ENCODE results near the gene ZNF770.

ZNF770 gene, protein sequence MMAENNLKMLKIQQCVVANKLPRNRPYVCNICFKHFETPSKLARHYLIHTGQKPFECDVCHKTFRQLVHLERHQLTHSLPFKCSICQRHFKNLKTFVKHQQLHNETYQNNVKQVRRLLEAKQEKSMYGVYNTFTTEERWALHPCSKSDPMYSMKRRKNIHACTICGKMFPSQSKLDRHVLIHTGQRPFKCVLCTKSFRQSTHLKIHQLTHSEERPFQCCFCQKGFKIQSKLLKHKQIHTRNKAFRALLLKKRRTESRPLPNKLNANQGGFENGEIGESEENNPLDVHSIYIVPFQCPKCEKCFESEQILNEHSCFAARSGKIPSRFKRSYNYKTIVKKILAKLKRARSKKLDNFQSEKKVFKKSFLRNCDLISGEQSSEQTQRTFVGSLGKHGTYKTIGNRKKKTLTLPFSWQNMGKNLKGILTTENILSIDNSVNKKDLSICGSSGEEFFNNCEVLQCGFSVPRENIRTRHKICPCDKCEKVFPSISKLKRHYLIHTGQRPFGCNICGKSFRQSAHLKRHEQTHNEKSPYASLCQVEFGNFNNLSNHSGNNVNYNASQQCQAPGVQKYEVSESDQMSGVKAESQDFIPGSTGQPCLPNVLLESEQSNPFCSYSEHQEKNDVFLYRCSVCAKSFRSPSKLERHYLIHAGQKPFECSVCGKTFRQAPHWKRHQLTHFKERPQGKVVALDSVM

DNA sequence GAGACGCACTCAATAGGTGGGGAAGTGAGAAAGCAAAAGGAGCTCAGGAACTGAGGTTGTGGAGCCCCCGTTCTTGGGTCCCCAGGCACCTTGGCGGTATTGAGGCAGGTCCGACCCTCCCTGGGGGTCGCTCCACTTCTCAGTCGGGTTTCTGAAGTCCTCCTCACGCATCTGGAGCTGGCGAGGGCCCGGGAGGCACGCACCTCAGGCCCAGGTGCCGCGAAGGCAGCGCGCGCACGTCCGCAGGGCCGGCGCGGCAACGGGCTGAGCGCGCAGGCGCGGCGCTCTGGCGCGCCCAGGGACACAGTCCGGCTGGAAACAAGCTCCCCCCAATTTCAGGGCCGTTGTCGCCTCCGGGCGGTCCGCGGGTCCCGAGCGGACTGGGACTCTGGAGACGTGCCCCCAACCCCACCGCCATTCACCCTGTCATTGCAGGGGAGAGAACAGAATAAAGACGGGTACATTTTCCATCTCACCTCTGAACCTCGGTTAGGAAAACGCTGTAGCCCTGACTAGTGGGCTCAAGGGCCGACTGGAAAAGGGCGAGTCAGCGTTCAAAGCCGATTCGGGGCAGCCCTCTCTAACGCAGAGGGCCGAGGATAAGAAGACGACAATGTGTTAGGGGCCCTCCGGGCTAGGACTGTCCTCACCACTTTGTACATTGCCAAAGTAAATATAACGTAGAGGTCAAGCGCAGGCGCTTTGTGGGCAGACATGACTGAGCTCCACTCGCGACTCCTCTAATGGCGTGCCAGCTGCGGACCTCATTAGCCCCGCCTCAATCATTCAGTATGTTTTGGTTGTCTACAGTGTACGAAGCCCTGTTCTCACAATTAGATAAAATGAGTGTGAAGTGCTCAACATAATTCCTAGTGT lies at the start of gene ZNF770:
TSS of gene ZNF770 (minus strand) at position 261 of the 876 bp plus-strand sequence. CDS start 4,853 bp downstream, outside the sequence.
- peak within 1 kb of the TSS; percentile 95 for H3K4me3 Mint-ChIP-seq
- H3K36me3 Mint-ChIP-seq (ENCODE audit: low read depth): peaks cover 6% of the 10 kb centered on the region
- peaks cover 3% of the 10 kb centered on the region for H3K9me3 Mint-ChIP-seq
- no peaks in the 10 kb centered on the region for H3K27me3 Mint-ChIP-seq (ENCODE audit: low read depth)
- H3K4me1 Mint-ChIP-seq (ENCODE audit: low read depth): peaks cover 43% of the 10 kb centered on the region
- H3K27ac Mint-ChIP-seq: peak within 1 kb of the TSS; percentile 98

DNA sequence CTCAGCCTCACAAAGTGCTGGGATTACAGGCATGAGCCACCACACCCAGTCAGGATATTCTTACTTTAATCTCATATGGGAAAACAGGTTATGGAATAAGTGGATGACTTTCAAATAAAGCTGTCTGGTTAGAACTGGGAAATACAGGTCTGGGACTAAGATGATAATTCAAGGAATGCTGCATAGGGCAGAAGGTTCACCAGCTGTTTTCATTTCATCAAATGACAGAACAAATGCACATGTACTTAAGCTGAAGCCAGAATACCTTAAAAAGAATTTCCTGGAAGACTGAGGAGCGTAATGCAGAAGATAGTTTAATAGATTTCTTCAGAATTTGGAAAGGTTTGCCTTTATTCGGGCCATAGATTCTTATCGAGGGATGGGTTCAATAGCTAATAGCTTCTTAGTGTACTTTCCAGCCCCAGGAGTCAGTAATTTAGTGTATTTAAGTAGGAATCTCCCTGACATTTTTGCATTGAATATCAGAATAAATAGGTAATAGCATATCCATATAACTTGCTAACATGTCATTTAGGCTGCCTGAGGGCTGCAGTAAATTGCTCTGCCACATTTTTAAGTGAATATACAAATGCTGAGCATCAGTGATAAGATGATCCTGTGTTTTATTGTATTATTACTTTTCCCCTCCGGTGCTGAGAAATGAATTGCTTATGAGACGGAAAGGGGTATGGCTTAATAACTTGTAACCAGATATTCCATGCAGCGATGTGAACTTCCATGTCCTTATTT lies 40.3 kb upstream of the ZNF770 start:
- Mint-ChIP-seq H3K27ac (no peak overlapping the region), H3K4me1 (ENCODE audit: low read depth) (no peaks in the 10 kb centered on the region), H3K9me3 (no peaks in the 10 kb centered on the region), H3K4me3 (no peak overlapping the region), H3K36me3 (ENCODE audit: low read depth) (no peaks in the 10 kb centered on the region), H3K27me3 (ENCODE audit: low read depth) (peaks cover 2% of the 10 kb centered on the region)

DNA sequence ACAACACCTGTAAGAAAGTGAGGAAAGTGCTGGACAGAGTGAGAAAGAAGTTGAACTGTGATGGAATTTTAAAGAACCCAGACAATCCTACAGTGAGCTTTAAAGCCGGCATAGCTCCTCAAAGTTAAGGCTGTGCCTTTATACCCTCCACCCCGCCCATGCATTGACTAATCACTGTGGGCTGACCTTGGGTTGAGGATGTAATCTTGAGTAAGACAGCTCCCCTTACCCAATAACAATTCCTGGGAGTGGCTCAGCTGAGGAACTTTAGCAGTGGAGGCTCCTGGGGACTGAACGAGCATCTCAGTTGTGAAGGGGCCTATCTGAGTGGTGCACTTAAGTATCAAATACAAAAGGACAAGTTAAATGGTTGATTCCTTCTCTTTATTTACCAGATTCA lies 35.7 kb upstream of the ZNF770 start:
- Mint-ChIP-seq H3K27ac (no peak overlapping the region), H3K27me3 (ENCODE audit: low read depth) (peaks cover 6% of the 10 kb centered on the region), H3K9me3 (no peaks in the 10 kb centered on the region), H3K36me3 (ENCODE audit: low read depth) (no peaks in the 10 kb centered on the region), H3K4me3 (no peak overlapping the region), H3K4me1 (ENCODE audit: low read depth) (peaks cover 3% of the 10 kb centered on the region)

DNA sequence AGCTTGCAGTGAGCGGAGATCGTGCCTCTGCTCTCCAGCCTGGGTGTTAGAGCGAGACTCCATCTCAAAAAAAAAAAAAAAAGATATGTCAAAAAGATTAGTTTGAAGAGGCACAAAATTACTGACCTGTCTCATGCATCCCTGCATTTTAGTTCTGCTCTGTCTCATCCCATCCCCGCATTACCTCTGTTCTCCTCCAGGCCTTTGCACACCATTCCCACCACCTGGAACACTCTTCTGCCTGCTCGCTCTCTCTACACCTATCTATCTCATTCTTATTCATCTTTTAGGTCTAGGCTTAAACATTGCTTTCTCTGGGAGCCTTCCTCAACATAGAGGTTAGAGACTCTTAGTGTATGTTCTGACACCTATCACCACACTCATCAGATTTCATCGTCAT lies 32.9 kb upstream of the ZNF770 start:
- Mint-ChIP-seq H3K4me3 (no peak overlapping the region), H3K36me3 (ENCODE audit: low read depth) (no peaks in the 10 kb centered on the region), H3K9me3 (no peaks in the 10 kb centered on the region), H3K27ac (no peak overlapping the region), H3K27me3 (ENCODE audit: low read depth) (peaks cover 6% of the 10 kb centered on the region), H3K4me1 (ENCODE audit: low read depth) (peaks cover 3% of the 10 kb centered on the region)

DNA sequence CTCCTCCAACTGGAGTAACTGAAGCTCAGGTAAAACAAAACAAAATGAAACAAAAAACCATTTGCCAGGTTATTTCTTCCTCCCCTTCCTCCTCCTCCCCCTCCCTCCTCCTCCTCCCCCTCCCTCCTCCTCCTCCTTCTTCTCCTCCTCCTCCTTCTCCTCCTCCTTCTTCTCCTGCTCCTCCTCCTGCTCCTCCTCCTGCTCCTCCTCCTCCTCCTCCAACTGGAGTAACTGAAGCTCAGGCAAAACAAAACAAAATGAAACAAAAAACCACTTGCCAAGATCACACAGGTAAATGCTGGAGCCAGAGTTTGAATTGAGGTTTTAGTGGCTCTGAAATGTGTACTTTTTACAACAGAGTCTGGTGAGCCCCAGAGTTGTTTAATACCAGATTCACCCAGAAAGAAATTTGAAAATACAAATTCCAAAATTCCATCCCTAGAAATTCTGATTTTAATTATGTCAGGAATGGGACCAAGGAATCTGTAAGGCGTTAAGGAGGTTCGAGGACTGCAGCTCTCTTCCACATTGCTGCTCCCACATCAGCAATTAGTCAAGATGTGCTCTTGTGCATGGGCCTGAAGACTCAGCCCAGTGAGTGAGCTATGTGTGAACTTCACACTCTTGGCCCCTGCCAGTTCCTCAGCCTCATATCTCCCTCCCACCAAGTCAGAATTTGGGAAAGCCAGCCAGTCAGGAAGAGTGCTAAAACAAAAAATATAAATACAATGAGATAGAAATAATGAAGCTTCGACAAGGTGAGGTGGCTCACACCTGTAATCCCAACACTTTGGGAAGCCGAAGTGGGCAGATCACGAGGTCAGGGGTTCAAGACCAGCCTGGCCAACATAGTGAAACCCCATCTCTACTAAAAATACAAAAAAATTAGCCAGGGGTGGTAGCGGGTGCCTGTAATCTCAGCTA lies 31.6 kb upstream of the ZNF770 start:
- peaks cover 10% of the 10 kb centered on the region for H3K27me3 Mint-ChIP-seq (ENCODE audit: low read depth)
- H3K27ac Mint-ChIP-seq: no peak overlapping the region
- peaks cover 3% of the 10 kb centered on the region for H3K4me1 Mint-ChIP-seq (ENCODE audit: low read depth)
- peak overlapping the region; percentile 21 for H3K4me3 Mint-ChIP-seq
- no peaks in the 10 kb centered on the region for H3K9me3 Mint-ChIP-seq
- no peaks in the 10 kb centered on the region for H3K36me3 Mint-ChIP-seq (ENCODE audit: low read depth)

DNA sequence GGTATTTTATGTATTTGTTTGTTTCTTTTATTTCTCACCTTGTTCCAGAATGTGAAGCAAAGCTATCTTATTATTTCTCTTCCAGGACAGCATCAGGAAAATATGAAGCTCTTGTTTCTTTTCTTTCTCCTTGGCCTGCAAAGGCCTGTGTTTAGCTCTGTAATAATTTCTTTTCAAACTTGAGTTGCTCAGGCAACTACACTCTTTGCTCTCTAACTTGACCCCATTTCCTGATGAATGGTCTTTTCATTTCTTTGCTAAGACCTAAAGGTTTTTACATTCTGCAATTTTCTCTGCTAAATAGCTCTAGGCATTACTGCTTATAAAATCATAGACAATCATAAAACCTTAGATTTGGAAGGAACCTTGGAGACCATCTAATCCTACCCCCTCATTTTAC lies 26.2 kb upstream of the ZNF770 start:
- no peak overlapping the region for H3K27ac Mint-ChIP-seq
- H3K9me3 Mint-ChIP-seq: no peaks in the 10 kb centered on the region
- H3K27me3 Mint-ChIP-seq (ENCODE audit: low read depth): peaks cover 4% of the 10 kb centered on the region
- no peaks in the 10 kb centered on the region for H3K36me3 Mint-ChIP-seq (ENCODE audit: low read depth)
- no peak overlapping the region for H3K4me3 Mint-ChIP-seq
- no peaks in the 10 kb centered on the region for H3K4me1 Mint-ChIP-seq (ENCODE audit: low read depth)

DNA sequence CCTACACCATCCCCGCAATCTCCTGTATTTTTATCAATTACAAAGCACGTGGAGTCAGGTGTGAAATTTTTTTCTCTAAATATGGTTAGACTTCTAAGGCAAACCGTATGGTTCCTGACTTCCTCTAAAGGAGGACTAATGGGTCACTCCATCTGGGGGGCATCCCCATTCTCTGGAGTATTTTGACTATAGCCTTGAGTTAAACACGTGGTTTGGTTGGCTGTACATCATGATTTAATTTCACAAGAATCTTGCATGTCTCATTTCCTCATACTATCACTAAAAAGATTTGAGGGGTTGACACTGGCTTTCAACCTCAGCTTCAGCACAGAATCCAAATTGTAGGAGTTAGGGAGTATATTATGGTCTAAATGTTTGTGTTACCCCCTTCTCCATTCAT lies 25.3 kb upstream of the ZNF770 start:
- H3K9me3 Mint-ChIP-seq: no peaks in the 10 kb centered on the region
- H3K27ac Mint-ChIP-seq: no peak overlapping the region

DNA sequence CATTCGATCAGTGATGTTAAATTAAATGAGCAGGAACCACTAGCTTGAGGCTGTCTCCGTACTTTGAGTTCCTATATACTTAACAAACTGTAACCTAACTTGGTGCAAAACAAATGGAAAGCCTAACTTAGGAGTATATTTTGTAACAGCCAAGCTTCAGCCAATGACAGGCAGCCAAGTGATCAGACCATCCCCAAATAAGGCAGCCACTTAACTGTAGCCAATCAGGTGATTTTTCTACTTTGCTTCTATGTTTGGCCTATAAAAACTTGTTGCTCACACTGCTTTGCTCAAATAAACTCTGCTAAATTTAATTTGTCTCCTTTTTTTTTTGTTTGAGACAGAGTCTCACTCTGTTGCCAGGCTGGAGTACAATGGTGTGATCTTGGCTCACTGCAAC lies 19.3 kb upstream of the ZNF770 start:
- Mint-ChIP-seq H3K4me1 (ENCODE audit: low read depth) (no peaks in the 10 kb centered on the region), H3K9me3 (no peaks in the 10 kb centered on the region), H3K36me3 (ENCODE audit: low read depth) (no peaks in the 10 kb centered on the region), H3K4me3 (no peak overlapping the region), H3K27me3 (ENCODE audit: low read depth) (peaks cover 7% of the 10 kb centered on the region), H3K27ac (no peak overlapping the region)

More for the DNA sequence above, 25.3 kb upstream of the ZNF770 start:
- peaks cover 4% of the 10 kb centered on the region for H3K27me3 Mint-ChIP-seq (ENCODE audit: low read depth)
- no peaks in the 10 kb centered on the region for H3K4me1 Mint-ChIP-seq (ENCODE audit: low read depth)
- H3K36me3 Mint-ChIP-seq (ENCODE audit: low read depth): no peaks in the 10 kb centered on the region
- no peak overlapping the region for H3K4me3 Mint-ChIP-seq

DNA sequence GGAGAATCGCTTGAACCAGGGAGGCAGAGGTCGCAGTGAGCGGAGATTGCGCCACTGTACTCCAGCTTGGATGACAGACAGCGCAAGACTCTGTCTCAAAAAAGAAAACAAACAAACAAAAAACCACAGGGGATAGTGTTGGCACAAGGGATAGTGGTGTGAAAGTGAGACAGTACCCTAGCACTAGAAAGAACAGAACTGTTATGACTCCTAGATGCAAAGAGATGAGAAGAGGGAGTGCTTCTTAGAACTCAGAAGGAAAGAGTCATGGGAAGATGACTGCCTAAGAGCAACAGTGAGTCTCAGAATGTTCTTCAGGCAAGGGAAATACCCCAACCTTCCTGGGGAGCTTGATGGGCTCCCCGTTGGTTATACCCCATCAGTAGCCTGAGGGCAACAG lies 17.8 kb upstream of the ZNF770 start:
- Mint-ChIP-seq H3K27ac (no peak overlapping the region), H3K4me3 (no peak overlapping the region), H3K36me3 (ENCODE audit: low read depth) (no peaks in the 10 kb centered on the region), H3K4me1 (ENCODE audit: low read depth) (no peaks in the 10 kb centered on the region), H3K9me3 (no peaks in the 10 kb centered on the region), H3K27me3 (ENCODE audit: low read depth) (peaks cover 8% of the 10 kb centered on the region)

DNA sequence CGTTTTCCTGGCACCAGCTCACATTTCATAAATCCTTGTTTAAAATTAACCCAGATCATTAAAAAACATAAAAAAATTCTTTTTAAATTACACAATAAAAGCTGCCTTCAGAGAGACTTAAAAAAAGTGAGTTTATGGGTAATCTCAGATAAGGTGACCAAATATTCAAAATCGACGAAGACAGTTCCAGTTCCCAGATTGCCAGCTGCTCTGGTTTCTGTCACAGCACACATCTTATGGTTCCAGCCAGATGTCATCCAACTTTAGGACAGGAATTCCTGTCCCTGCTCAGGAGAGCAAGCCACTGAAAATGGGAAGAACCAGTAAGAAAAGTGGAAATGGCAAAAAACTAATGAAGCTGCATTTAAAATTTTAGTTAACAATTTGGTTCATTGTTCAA lies 15.8 kb upstream of the ZNF770 start:
- Mint-ChIP-seq H3K36me3 (ENCODE audit: low read depth) (no peaks in the 10 kb centered on the region), H3K4me3 (no peak overlapping the region), H3K4me1 (ENCODE audit: low read depth) (no peaks in the 10 kb centered on the region), H3K9me3 (no peaks in the 10 kb centered on the region), H3K27me3 (ENCODE audit: low read depth) (peaks cover 8% of the 10 kb centered on the region), H3K27ac (no peak overlapping the region)

DNA sequence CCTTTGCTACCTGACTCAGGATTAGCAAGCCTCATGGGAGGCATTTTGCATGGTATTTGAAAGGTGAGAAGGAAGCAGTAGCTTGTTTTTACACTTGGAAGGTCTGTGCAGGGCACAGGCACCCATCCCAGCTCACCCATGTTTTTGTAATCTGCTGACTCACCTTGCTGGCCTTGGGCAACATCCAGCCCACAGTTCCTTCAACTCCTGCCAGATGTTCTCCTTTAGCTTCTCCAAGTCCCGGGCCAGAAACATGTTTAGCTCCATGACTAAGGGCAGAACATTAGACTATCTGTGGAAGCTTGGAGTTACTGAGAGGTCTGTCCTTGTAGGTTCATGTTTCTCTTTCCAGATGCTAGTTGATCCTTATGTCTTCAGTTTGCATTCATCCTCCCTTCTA lies 12.4 kb upstream of the ZNF770 start:
- no peak overlapping the region for H3K27ac Mint-ChIP-seq

DNA sequence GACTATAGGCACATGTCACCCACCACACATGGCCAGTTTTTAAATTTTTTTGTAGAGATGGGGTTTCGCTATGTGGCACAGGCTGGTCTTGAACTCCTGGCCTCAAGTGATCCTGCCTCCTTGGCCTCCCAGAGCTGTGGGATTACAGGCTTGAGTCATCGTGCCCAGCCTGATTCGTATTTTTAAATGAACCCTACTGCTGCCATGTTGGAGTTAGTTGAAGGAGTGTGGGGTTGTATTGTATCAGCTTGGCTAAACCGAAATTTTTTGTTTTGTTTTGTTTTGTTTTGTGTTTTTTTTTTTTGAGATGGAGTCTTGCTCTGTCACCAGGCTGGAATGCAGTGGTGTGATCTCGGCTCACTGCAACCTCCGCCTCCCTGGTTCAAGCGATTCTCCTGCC lies 11.8 kb upstream of the ZNF770 start:
- Mint-ChIP-seq H3K4me3 (no peak overlapping the region), H3K9me3 (no peaks in the 10 kb centered on the region), H3K27ac (no peak overlapping the region), H3K36me3 (ENCODE audit: low read depth) (no peaks in the 10 kb centered on the region), H3K4me1 (ENCODE audit: low read depth) (peaks cover 2% of the 10 kb centered on the region), H3K27me3 (ENCODE audit: low read depth) (peaks cover 3% of the 10 kb centered on the region)

More for the DNA sequence above, 12.4 kb upstream of the ZNF770 start:
- Mint-ChIP-seq H3K27me3 (ENCODE audit: low read depth) (peaks cover 3% of the 10 kb centered on the region), H3K9me3 (no peaks in the 10 kb centered on the region), H3K4me3 (no peak overlapping the region), H3K4me1 (ENCODE audit: low read depth) (no peaks in the 10 kb centered on the region), H3K36me3 (ENCODE audit: low read depth) (no peaks in the 10 kb centered on the region)

DNA sequence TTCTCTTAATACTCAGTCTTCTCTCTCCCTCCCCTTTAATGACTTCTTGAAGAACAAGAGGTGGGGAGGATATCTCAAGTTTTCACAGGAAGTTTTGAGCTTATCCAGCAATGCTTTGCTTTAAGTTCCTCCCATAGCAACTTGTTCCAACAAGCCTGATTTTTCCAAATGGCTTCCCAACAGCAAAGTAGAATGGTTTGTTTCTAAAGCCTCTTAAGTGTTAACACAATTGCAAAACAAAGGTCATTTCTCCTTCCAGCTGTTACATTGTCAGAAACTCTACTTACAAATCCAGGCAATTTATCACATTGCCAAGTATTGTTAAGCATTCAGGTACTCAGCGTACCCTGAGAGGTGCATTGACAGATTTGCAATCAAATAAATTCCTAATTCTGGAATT lies 6.8 kb upstream of the ZNF770 start:
- no peak overlapping the region for H3K4me3 Mint-ChIP-seq
- peaks cover 3% of the 10 kb centered on the region for H3K9me3 Mint-ChIP-seq
- no peaks in the 10 kb centered on the region for H3K36me3 Mint-ChIP-seq (ENCODE audit: low read depth)
- H3K27ac Mint-ChIP-seq: no peak overlapping the region
- no peaks in the 10 kb centered on the region for H3K27me3 Mint-ChIP-seq (ENCODE audit: low read depth)
- H3K4me1 Mint-ChIP-seq (ENCODE audit: low read depth): peaks cover 27% of the 10 kb centered on the region

All from T-helper 1 cell treated with Interleukin-12 subunit alpha and Interleukin-12 subunit beta and Interleukin-4 antibody, amounts not matched to agents 30 μg/mL and 1 μg/mL, for 36 hours (primary cell).